Body of pancreas (tissue), 4 donors: Measurements from ENCODE around the gene SERPINH1. TPM values are rescaled to one million over a fixed set of nuclear protein-coding genes. Genes with fewer than 3 reads are reported as not detected.
A peak's percentile ranks its signal among the peaks of the same experiment; 100 is the strongest.

ENCODE experiments used
- ATAC-seq: fragments of 150-250 bp; one replicate; pipeline ENCODE4 v1.9.1; 2016
- DNase-seq, 4 donors: peaks; one replicate each; pipeline ENCODE4 v3.0.0-alpha.2; 2019
- H3K27ac ChIP-seq, 4 donors: fragments of 200-600 bp; sonication (generic); 1 replicate in 3 of 4; 2 replicates in 1 of 4; pipeline versions ENCODE4 v1.5.1 to v1.6.1; 2016 to 2019; ENCODE audit warnings: mild to moderate bottlenecking in 1 of 4, mixed read lengths in 1 of 4, moderate library complexity in 1 of 4
- H3K27me3 ChIP-seq, 2 donors: fragments of 200-600 bp; sonication (generic); one replicate each; pipeline ENCODE4 v1.6.0; 2016; ENCODE audit warnings: mild to moderate bottlenecking in 1 of 2
- H3K36me3 ChIP-seq, 2 donors: fragments of 200-600 bp; sonication (generic); replicated peaks in 1 of 2; 2 replicates each; pipeline ENCODE4 v1.5.1; 2016; ENCODE audit warnings: low read depth in 2 of 2; ENCODE audit not compliant: insufficient read depth in 1 of 2
- H3K4me1 ChIP-seq: fragments of 200-600 bp; sonication (generic); one replicate; pipeline ENCODE4 v1.6.0; 2016
- H3K4me3 ChIP-seq, 2 donors: fragments of 200-600 bp; sonication (generic); 1 replicate in 1 of 2; 2 replicates in 1 of 2; pipeline ENCODE4 v1.5.1; 2016 to 2019
- H3K9me3 ChIP-seq, 3 donors: fragments of 200-600 bp; sonication (generic); 1 replicate in 2 of 3; 2 replicates in 1 of 3; pipeline ENCODE4 v1.5.1; 2016
- CTCF ChIP-seq, 7 experiments: fragments of 450-650 bp in 4 of 7; fragments of 200-600 bp in 3 of 7; sonication (generic) in 3 of 7; IDR thresholded peaks; one replicate each; pipeline ENCODE4 v1.5.1; 2016 to 2019; ENCODE audit warnings: antibody characterized with exemption in 7 of 7
- POLR2A ChIP-seq, 3 donors: fragments of 450-650 bp; IDR thresholded peaks; one replicate each; pipeline ENCODE4 v1.6.1; 2016; ENCODE audit warnings: antibody characterized with exemption in 3 of 3, mild to moderate bottlenecking in 2 of 3
- WGBS, 2 donors: methylation state at CpG; one replicate each; pipeline ENCODE4 v1.1.5; 2017; 5-methylcytosine and 5-hydroxymethylcytosine counted together
- intact Hi-C: fragments of 100-400 bp; cut with DNase I; formaldehyde crosslinking; loops from one replicate; pipeline ENCODE4 v1.15.1; 2023
- total RNA-seq, 2 donors: library from RNA; depleted of rRNA; stranded (reverse); fragments of >200 nt; gene quantifications; one replicate each; pipeline ENCODE4 v1.1.0, GENCODE V29; 2016

The SERPINH1 gene
- total RNA-seq, 2 donors from 2014 or later = 78.3 to 166 TPM

DNA sequence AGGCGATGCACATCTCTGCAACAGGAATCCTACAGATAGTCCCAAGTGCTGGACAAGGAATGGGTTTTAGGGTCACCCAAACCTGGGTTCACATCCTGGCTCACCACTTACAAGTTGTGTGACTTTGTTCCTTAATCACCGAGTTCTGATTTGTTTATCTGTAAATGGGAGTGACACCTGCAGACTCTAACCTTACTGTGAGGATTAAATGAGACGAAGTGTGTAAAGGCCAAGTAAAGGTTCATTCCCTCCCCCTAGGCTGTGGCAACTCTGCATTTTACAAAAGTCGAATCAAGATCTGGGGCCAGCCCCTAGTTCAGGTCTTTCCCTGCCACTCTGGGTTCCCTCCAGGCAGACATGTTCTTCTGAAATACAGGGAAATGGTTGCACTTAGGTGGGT lies 34.9 kb downstream of the SERPINH1 start:
- TF ChIP-seq CTCF (IDR thresholded peaks at IDR 0.05) (no peak), POLR2A (IDR thresholded peaks at IDR 0.05) (no peak)
- DNase-seq (no peak), ATAC-seq (no peak)
- WGBS, 2 donors = 59 to 67% methylated on average over 4 of the region's 4 CpGs
- Histone ChIP-seq H3K27ac (no peak overlapping the region), H3K4me3 (no peak overlapping the region), H3K9me3 (no peaks in the 10 kb centered on the region), H3K4me1 (peaks cover 12% of the 10 kb centered on the region), H3K27me3 (no peaks in the 10 kb centered on the region), H3K36me3 (no peaks in the 10 kb centered on the region)
- intact Hi-C loops = no loop called here

- Histone ChIP-seq H3K9me3 (no peaks in the 10 kb centered on the region), H3K36me3 (no peaks in the 10 kb centered on the region), H3K27me3 (no peaks in the 10 kb centered on the region), H3K27ac (no peak overlapping the region), H3K4me3 (no peak overlapping the region), H3K4me1 (peaks cover 8% of the 10 kb centered on the region)
- 69 to 75% methylated on average over 4 of the region's 4 CpGs for WGBS, 2 donors
- TF ChIP-seq POLR2A (IDR thresholded peaks at IDR 0.05) = no peak
- peak in 2 of 7 experiments; percentile 3 to 13 for TF ChIP-seq CTCF (IDR thresholded peaks at IDR 0.05)
- ATAC-seq = no peak
- no peak for DNase-seq
- intact Hi-C loops = no loop called here
Observed at GRCh38 chr11:75597636-75598035, 35.6 kb downstream of the SERPINH1 start.

DNA sequence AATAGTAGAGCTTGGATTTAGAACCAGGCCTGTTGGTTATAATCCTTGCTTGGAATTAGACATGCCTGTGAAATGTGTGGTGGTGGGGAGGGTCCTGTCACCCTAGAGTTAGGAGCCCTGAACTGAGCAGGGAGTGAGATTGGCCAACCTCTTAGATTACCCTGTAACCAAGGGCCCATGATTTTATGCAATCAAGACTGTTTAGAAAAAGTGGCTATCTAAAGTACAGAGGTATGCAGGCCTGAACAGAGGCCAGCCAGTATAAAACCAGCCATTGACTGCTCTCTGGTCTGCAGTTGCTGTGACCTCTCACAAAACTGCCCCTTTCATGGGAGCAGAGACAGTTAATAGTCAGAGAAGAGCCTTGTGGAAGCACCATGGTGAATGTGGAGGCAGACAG lies 36.2 kb downstream of the SERPINH1 start:
- intact Hi-C loops = no loop called here
- no peak for TF ChIP-seq POLR2A (IDR thresholded peaks at IDR 0.05)
- no peak for TF ChIP-seq CTCF (IDR thresholded peaks at IDR 0.05)
- ATAC-seq (no peak), DNase-seq (no peak)
- H3K4me1 ChIP-seq = peaks cover 2% of the 10 kb centered on the region
- no peaks in the 10 kb centered on the region for H3K27me3 ChIP-seq
- H3K9me3 ChIP-seq = no peaks in the 10 kb centered on the region
- H3K36me3 ChIP-seq = no peaks in the 10 kb centered on the region
- H3K27ac ChIP-seq = no peak overlapping the region
- H3K4me3 ChIP-seq = no peak overlapping the region

- ATAC-seq (no peak), DNase-seq (no peak)
- intact Hi-C loops = no loop called here
- Histone ChIP-seq H3K4me1 (no peaks in the 10 kb centered on the region), H3K9me3 (no peaks in the 10 kb centered on the region), H3K36me3 (no peaks in the 10 kb centered on the region), H3K27me3 (no peaks in the 10 kb centered on the region), H3K27ac (no peak overlapping the region), H3K4me3 (no peak overlapping the region)
- TF ChIP-seq CTCF (IDR thresholded peaks at IDR 0.05) (no peak), POLR2A (IDR thresholded peaks at IDR 0.05) (no peak)
- WGBS, 2 donors = 81 to 93% methylated on average over 7 of the region's 7 CpGs
Observed at GRCh38 chr11:75598900-75599299, 36.8 kb downstream of the SERPINH1 start.

DNA sequence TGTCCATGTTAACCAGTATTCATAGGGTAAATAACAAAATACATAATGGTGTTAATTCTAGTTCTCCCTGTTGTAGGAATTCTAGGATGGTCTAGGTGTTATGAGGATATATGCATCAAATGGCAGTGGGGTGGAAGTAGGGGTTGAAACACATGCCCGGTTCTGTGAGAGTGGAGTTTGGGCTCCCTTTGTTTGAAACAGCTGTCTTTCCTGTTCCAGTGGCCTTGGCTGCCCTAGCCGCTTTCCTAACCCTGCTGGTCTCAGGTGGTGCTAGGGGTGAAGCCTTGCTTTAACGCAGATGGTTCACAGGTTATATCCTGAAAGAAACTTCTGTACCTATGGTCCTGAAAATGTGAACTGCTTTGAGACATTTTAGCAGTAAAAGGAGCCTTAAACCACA lies 38.3 kb downstream of the SERPINH1 start:
- no peak overlapping the region for H3K27ac ChIP-seq
- WGBS, 2 donors = 47 to 57% methylated on average over 3 of the region's 3 CpGs
- no peaks in the 10 kb centered on the region for H3K4me1 ChIP-seq
- TF ChIP-seq POLR2A (IDR thresholded peaks at IDR 0.05) (no peak), CTCF (IDR thresholded peaks at IDR 0.05) (no peak)
- ATAC-seq (no peak), DNase-seq (no peak)
- no peaks in the 10 kb centered on the region for H3K27me3 ChIP-seq
- intact Hi-C loops = no loop called here
- no peak overlapping the region for H3K4me3 ChIP-seq
- H3K36me3 ChIP-seq = no peaks in the 10 kb centered on the region
- H3K9me3 ChIP-seq = no peaks in the 10 kb centered on the region
